Stimulated activated naive B cell treated with anti-CD40 and anti-IgM and Interleukin-4, amounts not matched to agents 10 μg/mL and 1 μg/mL and 100 μg/mL, for 72 hours (primary cell): Measurements from ENCODE around the gene SLX4IP.

Experiments
- ATAC-seq, 2 donors: fragments of 150-1000 bp; cut with Tn5 transposase; replicated peaks; 2 replicates each; pipeline ENCODE4 v1.10.0; 2021; ENCODE audit warnings: moderate library complexity in 1 of 2
- DNase-seq: peaks from one replicate; pipeline ENCODE4 v3.0.0; 2021
- H3K27ac Mint-ChIP-seq: one replicate; pipeline ENCODE4 v1.8.0; 2022; ENCODE audit warnings: mild to moderate bottlenecking, mixed read lengths
- H3K27me3 Mint-ChIP-seq, 2 donors: one replicate each; pipeline ENCODE4 v1.8.0; 2022; ENCODE audit warnings: mixed read lengths in 2 of 2
- H3K36me3 Mint-ChIP-seq, 2 donors: one replicate each; pipeline ENCODE4 v1.8.0; 2022; ENCODE audit warnings: mixed read lengths in 2 of 2, mild to moderate bottlenecking in 1 of 2
- H3K4me1 Mint-ChIP-seq, 2 donors: one replicate each; pipeline ENCODE4 v1.8.0; 2022; ENCODE audit warnings: mixed read lengths in 2 of 2, mild to moderate bottlenecking in 1 of 2
- H3K4me3 Mint-ChIP-seq, 2 donors: one replicate each; pipeline ENCODE4 v1.8.0; 2022; ENCODE audit warnings: mild to moderate bottlenecking in 2 of 2, mixed read lengths in 2 of 2, moderate library complexity in 1 of 2
- H3K9me3 Mint-ChIP-seq, 2 donors: one replicate each; pipeline ENCODE4 v1.8.0; 2022; ENCODE audit warnings: mixed read lengths in 2 of 2, mild to moderate bottlenecking in 1 of 2

Gene SLX4IP

GRCh38 chr20:10590950-10591671, 156.0 kb downstream of the SLX4IP start:
- Mint-ChIP-seq H3K27me3 (no peaks in the 10 kb centered on the region), H3K9me3 (no peaks in the 10 kb centered on the region), H3K4me3 (no peak overlapping the region), H3K27ac (no peak overlapping the region), H3K36me3 (peaks cover 5 to 17% of the 10 kb centered on the region in 2 donors), H3K4me1 (no peaks in the 10 kb centered on the region)
- DNase-seq (no peak), ATAC-seq (no peak)

DNA sequence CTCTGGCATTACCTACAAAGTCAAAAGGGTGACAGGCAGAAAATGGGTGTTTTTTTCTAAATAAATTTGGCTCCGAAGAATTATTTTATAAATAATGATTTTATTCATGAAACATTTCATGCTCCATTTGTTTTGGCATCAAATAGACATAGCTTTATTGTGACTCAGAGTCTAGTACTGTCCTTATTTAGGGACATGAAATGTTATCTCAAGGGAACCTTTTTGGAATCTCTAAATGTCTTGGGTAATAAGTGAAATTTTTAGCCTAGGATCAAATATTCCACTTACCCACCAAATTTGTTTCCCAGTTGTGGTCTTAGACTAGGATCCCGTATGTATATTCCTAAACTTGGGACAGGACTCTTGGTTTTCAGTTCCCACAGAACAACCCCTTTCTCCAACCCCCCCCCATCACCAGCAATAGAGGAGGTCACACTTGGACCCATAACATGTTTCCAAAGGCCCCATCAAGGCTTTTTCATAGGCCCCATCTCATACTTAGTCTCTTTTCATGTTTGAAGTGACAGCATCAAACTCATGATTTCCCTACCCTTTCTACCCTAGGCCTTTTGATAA, 156.9 kb downstream of the SLX4IP start:
- H3K9me3 Mint-ChIP-seq, result no peaks in the 10 kb centered on the region
- H3K27ac Mint-ChIP-seq, result no peak overlapping the region
- H3K4me1 Mint-ChIP-seq, result no peaks in the 10 kb centered on the region
- no peaks in the 10 kb centered on the region for H3K27me3 Mint-ChIP-seq
- ATAC-seq (no peak), DNase-seq (no peak)
- no peak overlapping the region for H3K4me3 Mint-ChIP-seq
- peaks cover 3 to 10% of the 10 kb centered on the region in 2 donors for H3K36me3 Mint-ChIP-seq

GRCh38 chr20:10594296-10594868, 159.3 kb downstream of the SLX4IP start:
- DNase-seq (no peak), ATAC-seq (no peak)
- Mint-ChIP-seq H3K4me3 (no peak overlapping the region), H3K4me1 (no peaks in the 10 kb centered on the region), H3K9me3 (no peaks in the 10 kb centered on the region), H3K36me3 (peaks cover 3 to 15% of the 10 kb centered on the region in 2 donors), H3K27me3 (no peaks in the 10 kb centered on the region), H3K27ac (no peak overlapping the region)

DNA sequence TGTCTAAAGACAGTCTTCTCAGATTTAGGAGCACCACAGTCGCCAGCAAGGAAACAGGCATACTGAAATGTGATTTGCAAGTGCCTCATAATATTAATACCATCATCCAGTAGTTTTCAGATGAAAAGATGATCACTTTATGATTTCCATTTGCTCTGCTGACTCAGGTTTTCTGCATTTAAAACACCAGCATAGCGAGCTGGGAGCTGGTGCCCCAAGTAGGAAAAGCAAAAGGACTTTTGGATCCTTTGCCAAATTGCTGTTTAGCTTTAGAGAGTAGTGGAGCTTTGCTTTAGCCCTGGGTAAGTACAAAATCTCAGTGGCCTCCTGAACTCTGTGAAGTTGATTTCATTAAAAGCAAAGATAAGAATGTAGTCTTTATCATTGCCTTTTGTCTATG, 160.2 kb downstream of the SLX4IP start:
- Mint-ChIP-seq H3K4me1 (no peaks in the 10 kb centered on the region), H3K36me3 (peaks cover 5 to 17% of the 10 kb centered on the region in 2 donors), H3K27ac (no peak overlapping the region)

GRCh38 chr20:10595985-10596384, 160.9 kb downstream of the SLX4IP start:
- Mint-ChIP-seq H3K9me3 (no peaks in the 10 kb centered on the region), H3K36me3 (peaks cover 7 to 22% of the 10 kb centered on the region in 2 donors), H3K27ac (no peak overlapping the region), H3K27me3 (no peaks in the 10 kb centered on the region), H3K4me1 (no peaks in the 10 kb centered on the region), H3K4me3 (no peak overlapping the region)
- ATAC-seq (no peak), DNase-seq (no peak)

More for the DNA sequence above, 160.2 kb downstream of the SLX4IP start:
- H3K4me3 Mint-ChIP-seq, result no peak overlapping the region
- ATAC-seq (no peak), DNase-seq (no peak)
- no peaks in the 10 kb centered on the region for H3K27me3 Mint-ChIP-seq
- H3K9me3 Mint-ChIP-seq, result no peaks in the 10 kb centered on the region

- Mint-ChIP-seq H3K27me3 (no peaks in the 10 kb centered on the region), H3K9me3 (no peaks in the 10 kb centered on the region), H3K4me1 (no peaks in the 10 kb centered on the region), H3K4me3 (no peak overlapping the region), H3K27ac (no peak overlapping the region), H3K36me3 (peaks cover 7 to 26% of the 10 kb centered on the region in 2 donors)
- no peak for ATAC-seq
- no peak for DNase-seq
Observed at GRCh38 chr20:10596710-10597121, 161.6 kb downstream of the SLX4IP start.

DNA sequence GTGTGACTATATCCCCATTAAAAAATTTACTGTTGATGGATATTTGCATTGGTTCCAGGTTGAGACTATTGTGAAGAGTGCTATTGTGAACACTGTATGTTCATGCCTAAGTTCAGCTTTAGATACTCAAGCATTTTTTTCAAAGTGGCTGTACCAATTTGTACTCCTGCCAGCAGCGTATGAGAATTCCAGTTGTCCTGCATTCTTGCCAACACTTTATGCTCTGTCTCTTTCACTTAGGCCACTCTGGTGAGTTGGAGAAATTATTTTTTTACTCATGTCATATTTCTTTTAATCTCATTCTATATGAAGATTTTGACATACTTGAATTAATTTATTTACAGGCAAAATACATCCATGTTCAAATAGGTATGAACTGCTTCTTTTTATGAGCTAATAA, 162.5 kb downstream of the SLX4IP start:
- Mint-ChIP-seq H3K4me1 (no peaks in the 10 kb centered on the region), H3K4me3 (no peak overlapping the region), H3K27ac (no peak overlapping the region), H3K27me3 (no peaks in the 10 kb centered on the region), H3K36me3 (peaks cover 12 to 32% of the 10 kb centered on the region in 2 donors), H3K9me3 (no peaks in the 10 kb centered on the region)
- no peak for DNase-seq
- ATAC-seq, result no peak

- DNase-seq, result no peak
- Mint-ChIP-seq H3K9me3 (no peaks in the 10 kb centered on the region), H3K36me3 (peaks cover 25 to 45% of the 10 kb centered on the region in 2 donors), H3K4me3 (no peak overlapping the region), H3K4me1 (no peaks in the 10 kb centered on the region), H3K27me3 (no peaks in the 10 kb centered on the region), H3K27ac (no peak overlapping the region)
- no peak for ATAC-seq
Observed at GRCh38 chr20:10602221-10602871, 167.2 kb downstream of the SLX4IP start.

DNA sequence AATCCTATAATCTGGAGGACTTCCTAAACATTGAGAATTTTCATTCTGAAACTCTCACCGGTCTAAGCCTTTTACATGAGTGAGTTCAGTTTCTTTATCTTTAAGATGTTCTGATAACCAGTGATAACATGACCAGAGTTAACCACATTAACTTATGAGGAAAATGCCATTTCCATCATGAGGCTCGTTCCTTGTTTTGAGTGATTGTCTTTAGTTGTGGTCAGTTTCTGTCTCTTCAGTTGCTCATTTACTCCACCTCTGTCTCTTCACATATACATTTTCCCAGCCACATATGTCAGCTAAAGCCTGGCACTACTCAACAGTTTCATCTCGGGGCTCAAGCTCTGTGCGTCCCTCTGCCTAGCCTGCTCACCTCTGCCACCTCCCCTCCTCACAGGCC, 168.3 kb downstream of the SLX4IP start:
- DNase-seq (no peak), ATAC-seq (no peak)
- peaks cover 25 to 48% of the 10 kb centered on the region in 2 donors for H3K36me3 Mint-ChIP-seq
- H3K4me1 Mint-ChIP-seq, result no peaks in the 10 kb centered on the region
- no peak overlapping the region for H3K4me3 Mint-ChIP-seq
- H3K27me3 Mint-ChIP-seq, result no peaks in the 10 kb centered on the region
- no peak overlapping the region for H3K27ac Mint-ChIP-seq
- H3K9me3 Mint-ChIP-seq, result no peaks in the 10 kb centered on the region

DNA sequence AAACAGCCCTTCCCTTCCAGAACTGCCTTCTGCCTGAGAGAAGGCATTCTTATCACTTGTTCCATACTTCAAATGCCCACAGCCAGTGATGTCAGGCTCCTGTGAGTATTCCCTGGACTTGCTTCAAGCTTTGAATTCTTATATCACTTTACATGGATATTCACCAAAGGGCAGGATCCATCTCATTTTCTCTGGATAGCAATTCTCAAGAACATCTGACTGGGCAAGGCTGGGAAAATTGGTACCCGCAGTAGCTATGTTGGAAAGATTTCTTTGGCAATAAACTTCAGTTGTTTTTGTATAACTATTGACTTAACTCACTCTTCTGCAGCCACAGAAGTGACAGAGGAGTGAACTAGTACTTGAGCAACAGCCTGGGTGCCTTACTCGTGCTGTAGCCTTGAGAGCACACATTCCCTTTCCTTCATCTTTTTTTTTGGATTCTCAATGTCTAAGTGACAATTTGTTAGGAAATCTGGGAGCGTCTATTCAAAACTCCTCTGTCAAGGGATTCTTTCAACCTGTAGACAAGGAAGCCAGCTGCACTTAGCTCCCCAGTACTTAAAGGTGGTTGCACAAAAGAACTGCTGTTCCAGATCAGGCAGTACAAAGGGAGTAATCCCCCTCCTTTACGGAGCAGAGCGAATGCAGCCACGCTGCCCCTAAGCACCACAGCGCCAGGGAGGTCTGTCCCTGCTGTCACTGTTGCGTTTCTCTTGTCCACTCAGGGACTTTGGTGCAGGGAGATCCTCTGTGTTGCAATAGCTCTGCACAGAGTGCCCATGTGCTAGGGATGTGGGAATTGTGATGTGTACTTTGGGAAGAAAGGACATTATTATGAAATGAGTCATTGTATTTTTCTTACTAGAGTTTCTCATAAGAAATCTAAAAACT, 169.1 kb downstream of the SLX4IP start:
- H3K9me3 Mint-ChIP-seq, result no peaks in the 10 kb centered on the region
- DNase-seq (no peak), ATAC-seq (no peak)
- no peak overlapping the region for H3K27ac Mint-ChIP-seq
- H3K36me3 Mint-ChIP-seq, result peaks cover 25 to 47% of the 10 kb centered on the region in 2 donors
- no peaks in the 10 kb centered on the region for H3K27me3 Mint-ChIP-seq
- H3K4me3 Mint-ChIP-seq, result no peak overlapping the region
- H3K4me1 Mint-ChIP-seq, result no peaks in the 10 kb centered on the region

- Mint-ChIP-seq H3K27ac (no peak overlapping the region), H3K4me3 (no peak overlapping the region), H3K4me1 (peaks cover 0 to 1% of the 10 kb centered on the region in 2 donors), H3K27me3 (no peaks in the 10 kb centered on the region), H3K36me3 (peaks cover 27 to 52% of the 10 kb centered on the region in 2 donors), H3K9me3 (no peaks in the 10 kb centered on the region)
- DNase-seq (no peak), ATAC-seq (no peak)
Observed at GRCh38 chr20:10604865-10605440, 169.8 kb downstream of the SLX4IP start.

DNA sequence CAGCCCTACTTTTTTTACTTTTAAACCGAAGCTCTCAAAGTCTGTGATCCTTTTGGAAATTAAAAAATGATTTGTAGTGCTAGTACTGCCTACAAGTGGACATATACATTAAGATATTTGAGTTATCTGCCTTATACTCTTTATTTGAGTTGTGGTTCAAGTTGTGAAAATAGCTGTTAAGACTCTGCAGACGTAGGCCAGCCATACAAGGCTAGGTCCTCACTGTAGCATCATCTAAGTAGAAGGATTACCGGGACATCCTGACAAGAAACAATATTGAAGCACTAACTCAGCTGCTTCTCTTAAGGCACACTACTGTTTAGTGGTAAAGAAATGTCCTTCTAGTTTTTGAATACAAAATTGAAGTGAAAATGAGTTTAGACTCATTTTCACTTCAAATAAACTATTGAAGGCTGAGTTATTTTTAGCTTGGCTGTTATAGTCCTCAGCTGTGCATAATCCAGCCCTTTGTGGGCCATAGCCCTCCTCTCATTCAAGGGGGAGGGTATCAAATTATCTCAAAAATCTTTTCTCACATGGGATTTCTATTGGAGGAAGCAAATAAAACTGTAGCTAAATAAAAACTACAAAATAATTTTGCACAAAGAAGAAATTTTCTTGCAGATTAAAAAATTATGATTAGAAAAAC, 170.6 kb downstream of the SLX4IP start:
- H3K4me3 Mint-ChIP-seq, result no peak overlapping the region
- peaks cover 24 to 45% of the 10 kb centered on the region in 2 donors for H3K36me3 Mint-ChIP-seq
- no peak overlapping the region for H3K27ac Mint-ChIP-seq
- ATAC-seq, result no peak
- peaks cover 0 to 2% of the 10 kb centered on the region in 2 donors for H3K4me1 Mint-ChIP-seq
- H3K27me3 Mint-ChIP-seq, result no peaks in the 10 kb centered on the region
- DNase-seq, result no peak
- no peaks in the 10 kb centered on the region for H3K9me3 Mint-ChIP-seq

- no peak overlapping the region for H3K4me3 Mint-ChIP-seq
Observed at GRCh38 chr20:10609276-10609675, 174.2 kb downstream of the SLX4IP start.

More at GRCh38 chr20:10609276-10609675, 174.2 kb downstream of the SLX4IP start:
- Mint-ChIP-seq H3K9me3 (no peaks in the 10 kb centered on the region), H3K27ac (no peak overlapping the region), H3K4me1 (peaks cover 0 to 2% of the 10 kb centered on the region in 2 donors), H3K27me3 (no peaks in the 10 kb centered on the region), H3K36me3 (peaks cover 18 to 38% of the 10 kb centered on the region in 2 donors)
- ATAC-seq (no peak), DNase-seq (no peak)
